Testis (tissue), 2 donors: ENCODE results near the gene GBX1.

ENCODE experiments used
- CTCF ChIP-seq, 3 experiments: fragments of 450-650 bp in 2 of 3; fragments of 200-600 bp in 1 of 3; sonication (generic) in 1 of 3; IDR thresholded peaks; one replicate each; pipeline ENCODE4 v1.5.1; 2016 to 2019; ENCODE audit warnings: antibody characterized with exemption in 3 of 3, mild to moderate bottlenecking in 2 of 3, moderate library complexity in 1 of 3
- POLR2A ChIP-seq: fragments of 450-650 bp; IDR thresholded peaks from one replicate; pipeline ENCODE4 v1.6.1; 2017; ENCODE audit warnings: antibody characterized with exemption, mild to moderate bottlenecking, moderate library complexity

DNA sequence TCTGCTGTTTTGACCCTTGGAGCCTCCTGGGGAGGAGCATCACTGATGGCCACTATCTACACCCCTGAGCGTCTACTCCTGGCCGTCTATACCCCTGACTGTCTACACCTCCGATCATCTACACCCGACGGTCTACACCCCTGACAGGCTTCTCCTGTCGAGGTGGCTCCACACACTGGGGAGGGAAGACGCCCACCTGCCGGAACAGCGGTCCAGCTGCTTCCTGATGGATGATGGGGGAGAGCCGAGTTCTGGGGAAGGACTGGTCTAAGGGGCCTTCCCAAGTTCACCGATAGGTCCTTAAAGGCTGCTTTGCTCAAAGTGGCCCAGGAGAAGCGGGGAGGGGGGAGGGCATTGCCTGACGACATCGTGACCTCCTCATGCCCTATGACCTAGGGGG is 39.4 kb downstream of the GBX1 start:
- no peak for TF ChIP-seq CTCF (IDR thresholded peaks at IDR 0.05)
- no peak for TF ChIP-seq POLR2A
